ENCODE measurements around the gene ICAM3.

ICAM3 gene

DNA sequence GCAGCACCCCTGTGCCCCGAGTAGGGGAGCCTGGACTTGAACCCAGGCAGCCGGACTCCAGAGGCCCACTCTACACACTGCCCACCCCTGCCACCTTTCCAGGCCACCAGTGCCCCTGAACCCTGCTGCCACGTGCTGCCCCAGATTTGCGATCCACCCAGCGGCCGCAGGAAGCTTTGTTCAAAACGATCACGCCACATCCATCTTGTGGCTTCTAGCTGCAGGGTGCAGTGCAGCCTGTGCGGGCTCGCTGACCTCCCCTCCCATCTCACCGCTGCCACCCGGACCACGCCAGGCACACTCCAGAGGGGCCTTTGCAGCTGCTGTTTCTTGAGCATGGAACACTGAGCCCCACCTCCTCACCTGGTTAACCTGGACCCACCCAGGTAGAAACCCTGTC lies 9.9 kb downstream of the ICAM3 start:
- TF ChIP-seq POLR2AphosphoS5 (IDR thresholded peaks at IDR 0.05; ENCODE audit: low read depth, low read length) (no peak), SIN3A (IDR thresholded peaks at IDR 0.05; ENCODE audit: borderline replicate concordance, insufficient read depth, low read length) (no peak), TAF1 (IDR thresholded peaks at IDR 0.05; ENCODE audit: borderline replicate concordance, insufficient read depth, low read length) (no peak), FOXP2 (optimal IDR thresholded peaks at IDR 0.05; ENCODE audit: borderline replicate concordance, extremely low read depth, extremely low read length, insufficient read depth) (no peak)
- TF ChIP-seq, protein P1, sequence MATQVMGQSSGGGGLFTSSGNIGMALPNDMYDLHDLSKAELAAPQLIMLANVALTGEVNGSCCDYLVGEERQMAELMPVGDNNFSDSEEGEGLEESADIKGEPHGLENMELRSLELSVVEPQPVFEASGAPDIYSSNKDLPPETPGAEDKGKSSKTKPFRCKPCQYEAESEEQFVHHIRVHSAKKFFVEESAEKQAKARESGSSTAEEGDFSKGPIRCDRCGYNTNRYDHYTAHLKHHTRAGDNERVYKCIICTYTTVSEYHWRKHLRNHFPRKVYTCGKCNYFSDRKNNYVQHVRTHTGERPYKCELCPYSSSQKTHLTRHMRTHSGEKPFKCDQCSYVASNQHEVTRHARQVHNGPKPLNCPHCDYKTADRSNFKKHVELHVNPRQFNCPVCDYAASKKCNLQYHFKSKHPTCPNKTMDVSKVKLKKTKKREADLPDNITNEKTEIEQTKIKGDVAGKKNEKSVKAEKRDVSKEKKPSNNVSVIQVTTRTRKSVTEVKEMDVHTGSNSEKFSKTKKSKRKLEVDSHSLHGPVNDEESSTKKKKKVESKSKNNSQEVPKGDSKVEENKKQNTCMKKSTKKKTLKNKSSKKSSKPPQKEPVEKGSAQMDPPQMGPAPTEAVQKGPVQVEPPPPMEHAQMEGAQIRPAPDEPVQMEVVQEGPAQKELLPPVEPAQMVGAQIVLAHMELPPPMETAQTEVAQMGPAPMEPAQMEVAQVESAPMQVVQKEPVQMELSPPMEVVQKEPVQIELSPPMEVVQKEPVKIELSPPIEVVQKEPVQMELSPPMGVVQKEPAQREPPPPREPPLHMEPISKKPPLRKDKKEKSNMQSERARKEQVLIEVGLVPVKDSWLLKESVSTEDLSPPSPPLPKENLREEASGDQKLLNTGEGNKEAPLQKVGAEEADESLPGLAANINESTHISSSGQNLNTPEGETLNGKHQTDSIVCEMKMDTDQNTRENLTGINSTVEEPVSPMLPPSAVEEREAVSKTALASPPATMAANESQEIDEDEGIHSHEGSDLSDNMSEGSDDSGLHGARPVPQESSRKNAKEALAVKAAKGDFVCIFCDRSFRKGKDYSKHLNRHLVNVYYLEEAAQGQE (IDR thresholded peaks at IDR 0.05; ENCODE audit: insufficient read depth in 1 of 2, low read depth in 2 of 2, low read length in 2 of 2): no peak

DNA sequence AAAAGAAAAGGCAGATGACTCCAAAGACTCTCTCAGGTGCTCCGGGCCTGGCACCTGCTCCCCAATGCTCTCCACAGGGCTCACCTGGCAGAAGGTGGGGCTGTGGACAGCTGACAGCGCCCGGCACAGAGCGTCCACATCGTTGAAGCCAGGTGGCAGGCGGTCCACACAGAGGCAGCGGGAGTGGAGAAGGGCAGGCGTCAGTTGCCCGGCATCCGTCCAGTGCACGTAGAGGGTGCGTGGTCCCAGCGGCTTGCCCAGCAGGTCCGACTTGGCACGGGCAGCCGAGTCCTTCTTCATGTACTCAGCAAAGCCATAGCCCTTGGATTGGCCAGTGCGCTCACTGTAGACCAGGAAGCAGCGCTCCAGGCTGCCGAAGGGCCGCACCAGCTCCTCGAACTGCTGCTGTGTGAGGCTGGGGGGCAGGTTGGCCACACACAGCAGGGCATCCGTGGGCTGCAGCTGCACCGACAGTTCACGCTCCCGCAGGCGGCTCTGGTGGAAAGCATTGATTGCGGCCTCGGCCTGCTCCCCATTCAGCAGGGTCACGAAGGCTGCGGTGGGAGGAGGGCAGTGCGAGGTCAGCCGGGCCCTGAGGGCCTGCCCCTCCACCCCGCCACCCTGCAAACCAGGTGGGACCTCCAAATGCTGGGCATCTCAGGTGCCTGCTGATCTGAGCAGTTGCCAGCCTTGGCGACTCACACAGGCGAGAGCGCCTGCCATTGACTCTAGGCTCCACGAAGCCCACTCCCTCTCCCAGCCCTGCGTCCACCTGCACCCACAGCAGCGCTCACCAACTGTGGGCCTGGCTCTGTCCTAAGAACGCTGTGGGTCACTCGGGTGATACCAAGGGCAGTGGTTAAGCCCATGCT lies 10.6 kb downstream of the ICAM3 start:
- TF ChIP-seq TAF1 (IDR thresholded peaks at IDR 0.05; ENCODE audit: borderline replicate concordance, insufficient read depth, low read length): no peak

DNA sequence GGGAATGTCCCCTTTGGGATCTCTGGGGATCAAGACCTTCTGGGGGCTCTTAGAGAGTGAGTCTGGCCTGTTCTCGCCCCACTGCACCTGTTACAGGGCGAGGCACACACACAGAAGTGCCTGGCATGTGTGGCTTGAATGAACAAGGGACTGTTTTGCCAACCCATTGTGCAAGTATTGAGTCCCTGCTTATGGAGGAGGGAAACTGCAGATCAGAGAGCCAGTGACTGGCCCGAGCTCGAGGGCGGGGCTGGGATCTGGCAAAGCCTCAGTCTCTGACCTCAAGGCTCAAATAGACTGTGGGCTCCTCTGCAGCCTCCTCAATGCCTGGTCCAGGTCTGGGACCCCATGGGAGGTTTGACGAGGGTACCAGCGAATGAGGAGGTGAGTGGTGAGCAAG lies 11.6 kb downstream of the ICAM3 start:
- TF ChIP-seq POLR2AphosphoS5 (IDR thresholded peaks at IDR 0.05; ENCODE audit: low read depth, low read length) (no peak), SIN3A (IDR thresholded peaks at IDR 0.05; ENCODE audit: borderline replicate concordance, insufficient read depth, low read length) (no peak)

DNA sequence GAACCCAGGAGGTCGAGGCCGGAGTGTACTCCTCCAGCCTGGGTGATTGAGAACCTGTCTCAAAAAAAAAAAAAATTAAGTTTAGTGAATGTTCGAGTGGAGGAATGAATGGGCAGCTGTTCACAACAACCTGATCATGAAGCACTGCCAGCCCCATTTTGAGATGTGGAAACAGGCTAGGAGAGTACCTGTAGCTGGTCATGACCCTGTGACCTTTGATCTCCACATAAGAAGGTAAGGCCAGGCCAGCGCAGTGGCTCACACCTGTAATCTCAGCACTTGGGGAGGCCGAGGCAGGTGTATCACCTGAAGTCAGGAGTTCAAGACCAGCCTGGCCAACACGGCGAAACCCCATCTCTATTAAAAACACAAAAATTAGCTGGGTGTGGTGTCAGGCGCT lies 13.7 kb downstream of the ICAM3 start:
- TF ChIP-seq, protein P1 (IDR thresholded peaks at IDR 0.05; ENCODE audit: insufficient read depth in 1 of 2, low read depth in 2 of 2, low read length in 2 of 2): no peak
- TF ChIP-seq POLR2AphosphoS5 (IDR thresholded peaks at IDR 0.05; ENCODE audit: low read depth, low read length): no peak
- TF ChIP-seq TAF1 (IDR thresholded peaks at IDR 0.05; ENCODE audit: borderline replicate concordance, insufficient read depth, low read length): no peak
- no peak for TF ChIP-seq SIN3A (IDR thresholded peaks at IDR 0.05; ENCODE audit: borderline replicate concordance, insufficient read depth, low read length)
- TF ChIP-seq FOXP2 (optimal IDR thresholded peaks at IDR 0.05; ENCODE audit: borderline replicate concordance, extremely low read depth, extremely low read length, insufficient read depth): no peak

DNA sequence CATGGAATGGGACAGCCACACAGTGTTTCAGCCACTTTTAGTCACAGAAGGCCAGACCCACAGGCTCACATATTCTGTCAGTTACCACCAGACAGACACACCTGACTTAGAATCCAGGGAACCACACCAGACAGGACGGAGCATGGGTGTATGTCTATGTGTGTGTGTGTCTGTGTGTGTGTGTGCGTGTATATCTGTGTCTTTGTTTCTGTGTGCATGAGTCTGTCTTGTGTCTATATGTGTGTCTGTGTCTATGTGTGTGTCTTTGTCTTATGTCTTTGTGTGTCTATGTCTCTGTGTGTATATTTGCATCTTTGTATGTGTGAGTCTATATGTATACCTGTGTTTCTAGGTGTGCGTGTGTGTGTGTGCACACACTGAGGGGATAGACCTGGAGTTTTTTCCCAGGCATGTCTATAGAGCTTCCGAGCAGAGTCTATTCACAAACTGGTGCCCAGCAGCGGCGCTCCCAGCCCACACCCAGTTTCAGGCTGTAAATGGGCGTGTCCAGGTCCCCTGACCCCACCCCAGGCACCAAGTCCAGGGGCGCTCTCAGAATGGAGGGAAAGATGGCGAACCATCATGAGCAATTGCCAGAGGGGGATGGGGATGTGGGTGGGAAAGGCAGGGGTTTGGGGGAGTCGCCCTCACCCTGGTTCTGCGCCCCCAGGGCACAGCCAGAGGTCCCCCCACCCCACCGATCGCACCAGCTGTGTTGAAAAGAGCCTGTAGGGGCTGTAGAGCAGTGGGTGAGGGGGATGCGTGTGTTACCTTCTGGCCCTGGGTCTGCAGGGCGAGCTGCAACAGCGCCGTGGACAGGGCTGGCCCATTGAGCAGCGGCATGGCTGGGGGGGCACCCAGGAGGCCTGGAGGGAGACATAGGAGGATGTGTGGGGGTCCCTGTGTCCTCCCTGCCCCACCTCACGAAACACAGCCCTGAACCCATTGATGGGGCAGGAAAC lies 17.3 kb downstream of the ICAM3 start:
- TF ChIP-seq SIN3A (IDR thresholded peaks at IDR 0.05; ENCODE audit: borderline replicate concordance, insufficient read depth, low read length) (no peak), TAF1 (IDR thresholded peaks at IDR 0.05; ENCODE audit: borderline replicate concordance, insufficient read depth, low read length) (no peak), POLR2AphosphoS5 (IDR thresholded peaks at IDR 0.05; ENCODE audit: low read depth, low read length) (no peak), FOXP2 (optimal IDR thresholded peaks at IDR 0.05; ENCODE audit: borderline replicate concordance, extremely low read depth, extremely low read length, insufficient read depth) (no peak)
- TF ChIP-seq, protein P1 (IDR thresholded peaks at IDR 0.05; ENCODE audit: insufficient read depth in 1 of 2, low read depth in 2 of 2, low read length in 2 of 2): no peak

DNA sequence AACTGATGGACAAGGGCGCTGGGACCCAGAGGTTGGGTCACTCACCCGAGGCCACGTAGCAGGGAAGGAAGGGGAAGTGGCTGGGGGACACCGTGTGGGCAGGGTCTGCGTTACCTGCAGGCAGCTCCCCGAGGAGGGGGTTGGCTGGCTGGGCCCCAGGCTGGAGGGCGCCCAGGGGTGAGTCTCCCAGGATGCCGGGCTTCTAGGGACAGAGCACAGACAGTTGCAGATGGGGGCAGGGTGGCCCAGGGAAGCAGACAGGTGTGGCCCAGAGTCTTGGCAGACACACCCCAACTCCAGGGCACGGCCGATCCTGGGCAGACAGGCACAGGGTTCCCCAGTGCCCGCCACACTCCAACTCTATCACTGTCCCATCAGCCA lies 18.0 kb downstream of the ICAM3 start:
- TF ChIP-seq, protein P1 (IDR thresholded peaks at IDR 0.05; ENCODE audit: insufficient read depth in 1 of 2, low read depth in 2 of 2, low read length in 2 of 2): no peak
- TF ChIP-seq SIN3A (IDR thresholded peaks at IDR 0.05; ENCODE audit: borderline replicate concordance, insufficient read depth, low read length) (no peak), FOXP2 (optimal IDR thresholded peaks at IDR 0.05; ENCODE audit: borderline replicate concordance, extremely low read depth, extremely low read length, insufficient read depth) (no peak), TAF1 (IDR thresholded peaks at IDR 0.05; ENCODE audit: borderline replicate concordance, insufficient read depth, low read length) (no peak)

Data from PFSK-1 (cell line).